ENCODE measurements around the gene TRIM59.
"Not testable (repeated sequence)": the region's sequence is repeated elsewhere in the genome, so short reads cannot be mapped to it uniquely, and the experiment has no call there.

GRCh38 chr3:160452251-160452650 lies 2.7 kb upstream of the TRIM59 start:
- not testable (repeated sequence) for TF ChIP-seq POLR2A, CTCF (IDR thresholded peaks at IDR 0.05)

All from thyroid gland (tissue), 4 donors.